AG20443 (cell line): ENCODE measurements around the gene MTCL3.

Source experiments
- DNase-seq: peaks from one replicate; pipeline ENCODE4 v3.0.0; 2012; ENCODE audit warnings: low spot score, mixed read lengths

MTCL3 gene

GRCh38 chr6:127518710-127519468, at the start of gene MTCL3:
MTCL3 (minus strand) TSS chr6:127519335.
- DNase-seq = peak; percentile 39

DNA sequence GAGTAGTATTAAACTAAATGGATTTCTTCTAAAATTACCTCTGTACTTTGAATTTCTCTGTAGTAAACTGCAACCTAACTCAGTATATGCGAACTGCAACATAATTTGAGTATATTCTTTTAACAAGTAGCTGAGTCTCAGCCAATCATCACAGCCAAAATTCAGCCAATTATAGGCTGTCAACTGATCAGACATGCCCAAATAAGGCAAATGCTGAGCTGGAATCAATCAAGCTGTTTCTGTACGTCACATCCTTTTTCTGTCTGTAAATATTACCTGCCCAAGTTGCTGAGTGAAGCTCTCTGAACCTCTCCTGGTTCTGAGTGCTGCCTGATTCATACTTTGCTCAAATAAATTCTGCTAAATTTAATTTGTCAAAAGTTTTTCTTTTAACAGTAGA, 48.3 kb upstream of the MTCL3 start:
- DNase-seq = no peak

GRCh38 chr6:127566651-127567050, 47.5 kb upstream of the MTCL3 start:
- peak; percentile 16 for DNase-seq

- no peak for DNase-seq
These were observed 47.0 kb upstream of the MTCL3 start for GRCh38 chr6:127566119-127566518.

GRCh38 chr6:127564761-127565160, 45.6 kb upstream of the MTCL3 start:
- DNase-seq = no peak

DNA sequence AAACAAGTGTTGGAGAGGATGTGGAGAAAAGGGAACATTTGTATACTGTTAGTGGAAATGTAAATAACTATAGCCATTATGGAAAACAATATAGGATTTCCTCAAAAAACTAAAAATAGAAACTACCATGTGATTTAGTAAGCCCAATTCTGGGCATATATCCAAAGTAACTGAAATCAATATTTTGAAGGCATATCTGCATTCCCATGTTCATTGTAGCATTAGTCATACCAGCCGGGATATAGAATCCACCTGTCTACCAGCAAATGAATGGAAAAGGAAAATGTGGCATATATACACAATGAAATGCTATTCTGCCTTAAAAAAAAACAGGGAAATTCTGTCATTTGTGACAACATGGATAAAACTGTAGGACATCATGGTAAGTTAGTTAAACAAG, 42.5 kb upstream of the MTCL3 start:
- DNase-seq = no peak

- DNase-seq = peak; percentile 57
These were observed 35.4 kb upstream of the MTCL3 start for GRCh38 chr6:127554435-127555006.

DNA sequence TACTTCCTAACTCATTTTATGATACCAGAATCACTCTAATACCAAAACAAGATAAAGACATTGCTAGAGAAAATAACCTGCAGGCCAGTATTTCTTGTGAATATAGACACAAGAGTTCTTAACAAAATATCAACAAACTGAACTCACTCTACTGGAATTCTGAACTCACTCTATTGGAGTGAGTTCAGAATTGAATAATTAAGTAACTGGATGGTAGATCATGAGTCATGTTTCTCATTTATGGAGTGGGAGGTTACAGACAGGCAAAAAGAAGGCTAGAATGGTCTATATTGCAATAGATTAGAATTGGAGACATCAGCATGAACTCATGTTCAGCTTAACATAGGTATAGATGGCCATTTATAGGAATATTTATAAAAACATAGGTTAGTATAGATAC, 31.3 kb upstream of the MTCL3 start:
- DNase-seq = peak; percentile 56

GRCh38 chr6:127547904-127548649, 28.9 kb upstream of the MTCL3 start:
- DNase-seq = peak; percentile 25

GRCh38 chr6:127547215-127547614, 28.1 kb upstream of the MTCL3 start:
- DNase-seq = peak; percentile 20

- DNase-seq = peak; percentile 53
These were observed 20.1 kb upstream of the MTCL3 start for GRCh38 chr6:127539272-127539671.

GRCh38 chr6:127538750-127539264, 19.7 kb upstream of the MTCL3 start:
- DNase-seq = no peak

- no peak for DNase-seq
These were observed 14.6 kb upstream of the MTCL3 start for GRCh38 chr6:127533736-127534135.

DNA sequence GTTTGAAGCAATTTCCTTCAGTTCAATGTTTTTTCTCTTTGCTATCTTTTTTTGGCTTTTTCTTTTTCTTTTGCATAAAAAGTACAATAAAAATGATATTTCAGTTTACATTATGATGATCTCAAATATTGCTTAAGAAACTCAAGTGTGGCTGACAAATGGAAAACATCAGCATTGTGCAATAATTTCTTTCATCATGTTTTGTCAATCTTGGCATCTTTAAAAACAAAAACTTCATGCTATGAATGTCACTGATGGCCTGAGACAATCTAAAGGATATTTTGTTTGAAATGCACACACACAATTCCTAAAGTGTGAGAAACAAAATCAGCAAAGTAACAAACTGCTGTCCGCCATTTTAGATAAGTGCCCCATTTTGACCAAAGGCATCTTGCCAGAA, 13.9 kb upstream of the MTCL3 start:
- DNase-seq = no peak

- no peak for DNase-seq
These were observed 3.6 kb upstream of the MTCL3 start for GRCh38 chr6:127522714-127523113.

DNA sequence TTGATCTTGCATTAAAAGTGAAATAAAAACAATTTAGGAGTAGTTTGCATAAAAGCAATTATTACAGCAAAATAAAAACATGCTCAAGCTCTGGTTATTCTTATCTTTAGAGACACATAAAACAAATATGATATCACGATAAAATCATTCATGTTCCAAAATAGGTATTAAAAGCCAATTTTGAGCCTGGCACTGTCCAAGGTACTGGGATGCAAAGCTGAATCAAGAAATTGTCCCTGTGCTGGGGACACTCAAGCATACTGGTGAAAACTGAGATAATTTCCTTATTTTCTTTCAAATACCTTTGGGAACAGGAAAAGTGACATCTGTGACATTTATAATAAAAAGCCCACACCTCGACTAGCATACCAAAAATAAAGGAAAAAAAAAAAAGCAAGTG, 931 bp upstream of the MTCL3 start:
- DNase-seq = no peak

DNA sequence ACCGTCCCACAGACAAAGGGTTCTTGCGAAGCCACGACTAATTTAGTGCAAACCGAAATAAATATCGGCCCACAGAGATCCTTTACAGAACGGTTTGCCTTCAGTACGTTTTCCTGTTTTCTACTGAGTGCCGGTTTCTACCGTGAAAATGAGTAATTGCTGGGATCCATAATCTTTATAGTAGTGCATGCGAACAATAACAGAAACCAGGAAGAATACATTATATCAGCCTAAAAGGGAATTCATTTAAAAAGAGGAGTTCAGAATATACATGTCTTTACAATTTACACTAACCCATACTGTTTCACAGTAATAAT, 292 bp upstream of the MTCL3 start:
- DNase-seq = no peak

DNA sequence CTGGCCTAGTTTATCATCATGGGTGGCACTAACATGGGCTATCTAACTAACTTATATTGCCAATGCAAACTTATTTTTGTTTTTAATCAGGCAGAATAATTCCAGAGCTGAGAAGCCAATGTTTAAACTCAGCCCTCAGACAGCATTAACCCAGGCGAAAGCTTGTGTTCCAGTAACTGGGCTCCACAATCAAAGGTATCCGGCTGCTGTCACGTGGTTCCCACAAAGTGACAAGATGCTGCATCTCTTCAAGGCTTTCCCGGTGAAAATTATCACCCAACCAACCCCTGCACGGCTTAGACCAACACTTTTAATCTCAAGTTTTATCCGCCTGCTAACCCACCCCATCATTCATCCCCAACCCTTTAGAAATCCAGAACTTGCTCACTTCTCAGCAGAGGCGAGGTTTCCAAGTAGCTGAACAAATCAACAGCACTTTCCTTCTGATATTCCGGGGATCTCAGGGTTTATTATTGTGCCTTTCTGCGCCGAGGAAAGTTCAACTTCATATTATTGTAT, 885 bp downstream of the MTCL3 start:
- DNase-seq = no peak

GRCh38 chr6:127517693-127518092, 1.4 kb downstream of the MTCL3 start:
- DNase-seq = no peak

DNA sequence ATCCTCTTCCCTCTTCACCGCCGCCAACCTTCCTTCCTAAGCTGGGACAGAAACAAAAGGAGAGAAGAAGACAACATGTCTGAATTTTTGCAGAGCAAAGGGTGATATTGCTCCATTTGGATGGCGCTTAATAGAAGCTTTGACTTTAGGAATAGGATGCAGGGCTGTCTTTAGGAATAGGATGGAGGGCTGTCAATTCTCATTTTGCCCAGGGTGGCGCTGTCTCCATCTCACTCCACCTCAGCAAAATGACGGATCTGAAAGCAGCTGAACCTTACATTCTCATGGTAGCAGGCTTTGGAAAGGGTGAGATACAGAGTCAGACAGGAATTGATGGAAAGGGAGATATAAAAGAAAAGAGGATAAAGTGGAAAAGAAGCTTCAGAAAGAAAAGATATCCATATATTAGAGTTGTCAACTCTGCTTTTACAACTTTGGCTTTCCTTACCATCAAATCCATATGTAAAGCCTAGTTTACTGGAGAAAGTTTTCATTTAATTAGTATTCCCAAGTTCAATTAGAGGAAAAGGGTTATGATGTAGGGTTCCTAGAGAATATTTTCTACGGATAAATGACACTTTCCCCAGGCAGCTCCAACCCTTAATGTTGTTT, 2.4 kb downstream of the MTCL3 start:
- peak; percentile 67 for DNase-seq

DNA sequence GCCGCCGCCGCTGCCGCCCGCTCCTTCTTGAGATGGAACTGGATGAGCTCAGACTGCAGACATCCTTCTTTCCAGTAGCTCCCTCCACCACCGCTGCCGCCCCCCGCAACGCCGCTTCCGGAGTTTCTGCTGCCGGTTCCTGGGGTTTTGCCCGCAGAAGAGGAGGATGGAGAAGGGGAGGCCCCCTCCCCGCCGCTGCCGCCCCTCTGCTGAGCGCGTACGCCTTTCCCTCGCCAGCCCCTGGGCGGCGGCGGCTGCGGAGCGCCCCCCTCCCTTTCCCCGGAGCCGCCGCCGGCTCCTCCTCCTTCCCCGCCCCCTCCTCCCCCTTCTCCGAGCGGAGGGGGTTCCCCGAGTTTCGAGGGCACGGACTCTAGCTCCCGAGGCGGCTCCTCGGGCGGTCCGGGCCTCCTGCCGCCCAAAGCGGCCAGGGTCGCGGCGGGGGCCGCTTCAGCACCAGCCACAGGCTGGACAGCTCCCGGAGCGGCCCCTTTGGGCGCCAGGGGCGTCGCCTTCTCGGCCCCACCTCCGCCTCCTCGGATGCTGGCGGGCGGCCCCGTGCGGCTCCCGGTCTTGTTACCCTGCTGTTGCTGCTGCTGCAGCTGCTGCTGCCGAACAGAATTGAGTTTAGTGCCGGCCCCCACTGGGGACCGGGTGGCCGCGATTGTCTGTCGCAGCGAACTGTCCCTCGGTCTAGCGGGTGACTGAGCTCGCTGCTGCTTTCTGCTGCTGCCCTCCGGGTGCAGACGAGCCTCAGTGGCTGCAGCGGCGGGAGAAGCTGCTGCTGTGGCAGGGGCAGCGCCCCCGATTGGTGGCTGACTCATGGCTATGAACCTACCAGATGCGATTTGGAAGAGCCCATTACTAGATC, 3.1 kb downstream of the MTCL3 start:
- peak; percentile 88 for DNase-seq
